Trophoblast cell (in vitro differentiated cells and primary cell): ENCODE measurements around the gene PAK5.

Experiments used
- DNase-seq, 2 donors: peaks; one replicate each; pipeline ENCODE4 v3.0.0-alpha.2; 2016
- H2AFZ ChIP-seq: 2 replicates; pipeline ENCODE4 v1.6.1; 2013; ENCODE audit warnings: low read length, moderate library complexity, mild to moderate bottlenecking; ENCODE audit not compliant: insufficient read depth, poor library complexity
- H2AK5ac ChIP-seq: 2 replicates; pipeline ENCODE4 v1.6.1; 2013; ENCODE audit warnings: mild to moderate bottlenecking, low read length
- H2BK120ac ChIP-seq: 2 replicates; pipeline ENCODE4 v1.6.1; 2013; ENCODE audit warnings: low read length, mild to moderate bottlenecking, moderate library complexity; ENCODE audit not compliant: insufficient read depth, poor library complexity
- H2BK12ac ChIP-seq: 2 replicates; pipeline ENCODE4 v1.6.1; 2013; ENCODE audit warnings: mild to moderate bottlenecking, low read length, moderate library complexity
- H2BK5ac ChIP-seq: 2 replicates; pipeline ENCODE4 v1.6.1; 2013; ENCODE audit warnings: low read length, low read depth, moderate library complexity, mild to moderate bottlenecking; ENCODE audit not compliant: poor library complexity
- H3K14ac ChIP-seq: 2 replicates; pipeline ENCODE4 v1.6.1; 2013; ENCODE audit warnings: mild to moderate bottlenecking, low read length
- H3K18ac ChIP-seq: 2 replicates; pipeline ENCODE4 v1.6.1; 2013; ENCODE audit warnings: mild to moderate bottlenecking, low read length
- H3K23ac ChIP-seq: 2 replicates; pipeline ENCODE4 v1.6.1; 2013; ENCODE audit warnings: low read length
- H3K27ac ChIP-seq: 2 replicates; pipeline ENCODE4 v1.5.1; 2013; ENCODE audit warnings: low read depth, mild to moderate bottlenecking, inconsistent platforms, low read length, moderate library complexity
- H3K27me3 ChIP-seq: 2 replicates; pipeline ENCODE4 v1.6.1; 2013; ENCODE audit warnings: inconsistent platforms, mild to moderate bottlenecking, low read length, moderate library complexity; ENCODE audit not compliant: insufficient read depth
- H3K36me3 ChIP-seq, 2 experiments: 1 replicate in 1 of 2; 2 replicates in 1 of 2; pipeline ENCODE4 v1.6.1; 2013; ENCODE audit warnings: low read length in 2 of 2, mild to moderate bottlenecking in 2 of 2, moderate library complexity in 1 of 2; ENCODE audit not compliant: insufficient read depth in 2 of 2, control insufficient read depth in 1 of 2
- H3K4ac ChIP-seq: 2 replicates; pipeline ENCODE4 v1.6.1; 2013; ENCODE audit warnings: low read depth, mild to moderate bottlenecking, low read length, moderate library complexity
- H3K4me1 ChIP-seq, 2 experiments: 1 replicate in 1 of 2; 2 replicates in 1 of 2; pipeline ENCODE4 v1.6.1; 2013; ENCODE audit warnings: low read length in 2 of 2, mild to moderate bottlenecking in 2 of 2, moderate library complexity in 1 of 2; ENCODE audit not compliant: insufficient read depth in 2 of 2, control insufficient read depth in 1 of 2
- H3K4me2 ChIP-seq: 2 replicates; pipeline ENCODE4 v1.6.1; 2013; ENCODE audit warnings: inconsistent platforms, mild to moderate bottlenecking, low read length, moderate library complexity
- H3K4me3 ChIP-seq: 2 replicates; pipeline ENCODE4 v1.5.1; 2013; ENCODE audit warnings: mild to moderate bottlenecking, low read depth, low read length, inconsistent platforms
- H3K79me1 ChIP-seq: one replicate; pipeline ENCODE4 v1.6.1; 2013; ENCODE audit warnings: low read length
- H3K79me2 ChIP-seq: 2 replicates; pipeline ENCODE4 v1.6.1; 2013; ENCODE audit warnings: low read length, mild to moderate bottlenecking; ENCODE audit not compliant: control insufficient read depth, insufficient read depth, poor library complexity
- H3K9ac ChIP-seq: 2 replicates; pipeline ENCODE4 v1.6.1; 2013; ENCODE audit warnings: mild to moderate bottlenecking, low read length
- H3K9me3 ChIP-seq: 2 replicates; pipeline ENCODE4 v1.6.1; 2013; ENCODE audit warnings: low read depth, mild to moderate bottlenecking, control low read depth, inconsistent platforms, low read length; ENCODE audit not compliant: insufficient read depth
- H4K12ac ChIP-seq: 2 replicates; pipeline ENCODE4 v1.6.1; 2013; ENCODE audit warnings: low read depth, mild to moderate bottlenecking, low read length, moderate library complexity
- H4K8ac ChIP-seq: 2 replicates; pipeline ENCODE4 v1.6.1; 2013; ENCODE audit warnings: low read depth, mild to moderate bottlenecking, low read length, moderate library complexity
- H4K91ac ChIP-seq: one replicate; pipeline ENCODE4 v1.6.1; 2013; ENCODE audit warnings: low read depth, mild to moderate bottlenecking, low read length, moderate library complexity
- WGBS: extraction: QIAGEN DNeasy Blood & Tissue Kit; methylation state at CpG from one replicate; pipeline ENCODE4 v1.1.7; 2013; ENCODE audit warnings: missing lambda C conversion rate; ENCODE audit not compliant: insufficient read length, insufficient coverage; ENCODE audit errors: extremely low coverage; 5-methylcytosine and 5-hydroxymethylcytosine counted together

PAK5 gene

DNA sequence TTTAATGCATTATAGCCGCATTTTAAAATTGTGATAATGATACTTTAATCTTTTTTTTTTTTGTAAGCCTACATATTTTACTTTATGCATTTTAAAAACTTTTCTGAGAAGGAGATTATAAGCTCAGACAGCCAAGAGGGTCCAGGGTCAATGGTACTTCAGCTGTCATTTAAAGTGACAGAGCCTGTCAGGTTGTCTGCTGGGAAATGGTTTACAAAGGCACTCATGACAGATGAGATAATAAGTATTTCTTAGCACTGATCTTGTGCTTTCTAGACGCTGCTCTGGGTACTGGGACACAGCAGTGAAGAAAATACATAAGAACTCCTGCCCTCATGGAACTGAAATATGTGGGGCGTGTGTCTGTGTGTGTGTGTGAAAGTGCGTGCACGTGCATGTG is 304.9 kb downstream of the PAK5 start:
- no peak overlapping the region for H4K8ac ChIP-seq
- no peaks in the 10 kb centered on the region for H3K9me3 ChIP-seq
- H4K91ac ChIP-seq: no peak overlapping the region
- no peaks in the 10 kb centered on the region for H3K79me1 ChIP-seq
- no peak overlapping the region for H3K23ac ChIP-seq
- no peak overlapping the region for H3K4me2 ChIP-seq
- no peak overlapping the region for H2BK12ac ChIP-seq
- no peaks in the 10 kb centered on the region for H3K79me2 ChIP-seq
- H2BK120ac ChIP-seq: no peak overlapping the region
- H3K27ac ChIP-seq: no peak overlapping the region
- H4K12ac ChIP-seq: no peak overlapping the region
- H3K14ac ChIP-seq: no peak overlapping the region
- no peak overlapping the region for H3K18ac ChIP-seq
- H3K9ac ChIP-seq: no peak overlapping the region
- WGBS: no CpG with 5 or more reads among the region's 5 CpGs
- H3K27me3 ChIP-seq: no peaks in the 10 kb centered on the region
- no peaks in the 10 kb centered on the region for H3K36me3 ChIP-seq
- no peak overlapping the region for H2AFZ ChIP-seq
- H3K4me3 ChIP-seq: no peak overlapping the region
- no peak for DNase-seq
- no peak overlapping the region for H2BK5ac ChIP-seq
- H3K4me1 ChIP-seq: no peaks in the 10 kb centered on the region
- no peak overlapping the region for H3K4ac ChIP-seq
- no peak overlapping the region for H2AK5ac ChIP-seq

GRCh38 chr20:9532069-9532838 is 306.6 kb downstream of the PAK5 start:
- WGBS: no CpG with 5 or more reads among the region's 4 CpGs

GRCh38 chr20:9531581-9531980 is 307.3 kb downstream of the PAK5 start:
- H3K79me1 ChIP-seq: no peaks in the 10 kb centered on the region
- no peak overlapping the region for H4K91ac ChIP-seq
- no peak for DNase-seq
- H3K4ac ChIP-seq: no peak overlapping the region
- no peak overlapping the region for H3K9ac ChIP-seq
- no peak overlapping the region for H3K23ac ChIP-seq
- no peaks in the 10 kb centered on the region for H3K79me2 ChIP-seq
- H3K4me3 ChIP-seq: no peak overlapping the region
- H3K4me2 ChIP-seq: no peak overlapping the region
- H2AK5ac ChIP-seq: no peak overlapping the region
- no peak overlapping the region for H2BK12ac ChIP-seq
- no peaks in the 10 kb centered on the region for H3K36me3 ChIP-seq
- no peak overlapping the region for H4K12ac ChIP-seq
- H2BK120ac ChIP-seq: no peak overlapping the region
- no peak overlapping the region for H3K27ac ChIP-seq
- H4K8ac ChIP-seq: no peak overlapping the region
- no peaks in the 10 kb centered on the region for H3K9me3 ChIP-seq
- no peaks in the 10 kb centered on the region for H3K27me3 ChIP-seq
- no peak overlapping the region for H2AFZ ChIP-seq
- no CpG with 5 or more reads among the region's 2 CpGs for WGBS
- H3K14ac ChIP-seq: no peak overlapping the region
- no peaks in the 10 kb centered on the region for H3K4me1 ChIP-seq
- H3K18ac ChIP-seq: no peak overlapping the region
- no peak overlapping the region for H2BK5ac ChIP-seq

More at GRCh38 chr20:9532069-9532838, 306.6 kb downstream of the PAK5 start:
- no peak overlapping the region for H3K9ac ChIP-seq
- H4K8ac ChIP-seq: no peak overlapping the region
- no peak overlapping the region for H2BK120ac ChIP-seq
- no peak overlapping the region for H3K4me3 ChIP-seq
- H3K79me1 ChIP-seq: no peaks in the 10 kb centered on the region
- H3K4me1 ChIP-seq: no peaks in the 10 kb centered on the region
- H4K12ac ChIP-seq: no peak overlapping the region
- no peaks in the 10 kb centered on the region for H3K9me3 ChIP-seq
- DNase-seq: no peak
- no peak overlapping the region for H3K4me2 ChIP-seq
- no peak overlapping the region for H2BK12ac ChIP-seq
- no peak overlapping the region for H3K4ac ChIP-seq
- H3K23ac ChIP-seq: no peak overlapping the region
- H3K18ac ChIP-seq: no peak overlapping the region
- no peaks in the 10 kb centered on the region for H3K36me3 ChIP-seq
- no peak overlapping the region for H3K14ac ChIP-seq
- H3K79me2 ChIP-seq: no peaks in the 10 kb centered on the region
- no peaks in the 10 kb centered on the region for H3K27me3 ChIP-seq
- no peak overlapping the region for H2BK5ac ChIP-seq
- H4K91ac ChIP-seq: no peak overlapping the region
- H3K27ac ChIP-seq: no peak overlapping the region
- no peak overlapping the region for H2AK5ac ChIP-seq
- no peak overlapping the region for H2AFZ ChIP-seq

DNA sequence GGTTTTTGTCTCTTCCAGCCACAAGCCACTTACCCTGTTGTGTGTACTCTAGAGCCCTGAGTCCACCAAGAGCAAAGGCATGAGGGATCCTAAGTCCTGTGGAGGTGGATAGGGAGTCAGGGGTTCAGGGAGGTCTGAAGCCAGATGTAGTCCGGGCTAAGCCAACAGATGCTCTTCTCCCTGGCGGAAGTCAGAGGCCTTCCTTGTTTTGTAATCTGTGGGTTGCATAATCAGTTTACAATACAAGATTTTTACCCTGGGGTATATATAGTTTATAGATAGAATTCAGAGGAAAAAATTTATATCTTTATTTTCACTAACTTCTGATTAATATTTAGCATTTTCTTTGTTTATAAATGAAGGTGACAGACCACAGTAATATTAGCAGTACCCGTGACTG is 315.2 kb downstream of the PAK5 start:
- no peaks in the 10 kb centered on the region for H3K79me2 ChIP-seq
- no peak overlapping the region for H3K4me3 ChIP-seq
- H3K23ac ChIP-seq: no peak overlapping the region
- no peak overlapping the region for H3K4me2 ChIP-seq
- no peaks in the 10 kb centered on the region for H3K9me3 ChIP-seq
- H2AK5ac ChIP-seq: no peak overlapping the region
- no peak overlapping the region for H3K4ac ChIP-seq
- peaks cover 3% of the 10 kb centered on the region for H3K27me3 ChIP-seq
- DNase-seq: no peak
- H3K79me1 ChIP-seq: no peaks in the 10 kb centered on the region
- H3K36me3 ChIP-seq: no peaks in the 10 kb centered on the region
- no peak overlapping the region for H4K8ac ChIP-seq
- no peak overlapping the region for H4K91ac ChIP-seq
- no peak overlapping the region for H2BK5ac ChIP-seq
- no peak overlapping the region for H3K18ac ChIP-seq
- H3K4me1 ChIP-seq: no peaks in the 10 kb centered on the region
- H4K12ac ChIP-seq: no peak overlapping the region
- H3K14ac ChIP-seq: no peak overlapping the region
- H2BK12ac ChIP-seq: no peak overlapping the region
- H2BK120ac ChIP-seq: no peak overlapping the region
- H2AFZ ChIP-seq: no peak overlapping the region
- H3K9ac ChIP-seq: peak overlapping the region; percentile 65
- no peak overlapping the region for H3K27ac ChIP-seq
- WGBS: no CpG with 5 or more reads among the region's 3 CpGs
